HFF-Myc (cell line): ENCODE measurements around the gene CER1.

ENCODE experiments used
- DNase-seq: peaks from one replicate; pipeline ENCODE4 v3.0.0-alpha.2; 2011; ENCODE audit warnings: low read depth; ENCODE audit errors: extremely low read depth
- H3K4me3 ChIP-seq: replicated peaks from 2 replicates; pipeline ENCODE4 v1.5.1; 2011; ENCODE audit warnings: low read depth, mild to moderate bottlenecking, control low read depth, low read length
- TF ChIP-seq, protein P1 (sequence below): IDR thresholded peaks from 2 replicates; pipeline ENCODE4 v1.5.1; 2012; ENCODE audit warnings: mild to moderate bottlenecking, low read depth, low read length, control low read depth; ENCODE audit errors: missing control alignments

The CER1 gene

DNA sequence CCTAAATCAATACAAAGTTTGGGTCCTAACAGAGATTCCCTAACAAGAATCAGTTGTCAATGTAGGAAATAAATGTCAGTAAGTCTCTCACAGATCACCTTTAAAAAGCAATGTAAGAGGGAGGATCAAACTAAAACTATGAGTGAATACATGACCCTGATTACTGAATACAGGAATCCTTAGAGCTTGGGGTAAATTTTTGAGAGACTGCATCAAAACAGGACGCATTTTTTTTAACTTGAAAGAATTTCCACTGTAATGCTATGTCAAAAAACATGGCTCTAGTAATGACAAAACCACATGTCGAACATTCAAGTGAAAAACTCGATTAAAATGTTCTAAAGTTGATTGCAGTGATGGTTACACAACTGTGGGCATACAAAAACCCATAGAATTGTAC, 51.2 kb downstream of the CER1 start:
- no peak for DNase-seq
- TF ChIP-seq, protein P1, sequence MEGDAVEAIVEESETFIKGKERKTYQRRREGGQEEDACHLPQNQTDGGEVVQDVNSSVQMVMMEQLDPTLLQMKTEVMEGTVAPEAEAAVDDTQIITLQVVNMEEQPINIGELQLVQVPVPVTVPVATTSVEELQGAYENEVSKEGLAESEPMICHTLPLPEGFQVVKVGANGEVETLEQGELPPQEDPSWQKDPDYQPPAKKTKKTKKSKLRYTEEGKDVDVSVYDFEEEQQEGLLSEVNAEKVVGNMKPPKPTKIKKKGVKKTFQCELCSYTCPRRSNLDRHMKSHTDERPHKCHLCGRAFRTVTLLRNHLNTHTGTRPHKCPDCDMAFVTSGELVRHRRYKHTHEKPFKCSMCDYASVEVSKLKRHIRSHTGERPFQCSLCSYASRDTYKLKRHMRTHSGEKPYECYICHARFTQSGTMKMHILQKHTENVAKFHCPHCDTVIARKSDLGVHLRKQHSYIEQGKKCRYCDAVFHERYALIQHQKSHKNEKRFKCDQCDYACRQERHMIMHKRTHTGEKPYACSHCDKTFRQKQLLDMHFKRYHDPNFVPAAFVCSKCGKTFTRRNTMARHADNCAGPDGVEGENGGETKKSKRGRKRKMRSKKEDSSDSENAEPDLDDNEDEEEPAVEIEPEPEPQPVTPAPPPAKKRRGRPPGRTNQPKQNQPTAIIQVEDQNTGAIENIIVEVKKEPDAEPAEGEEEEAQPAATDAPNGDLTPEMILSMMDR, result no peak
- no peak overlapping the region for H3K4me3 ChIP-seq

DNA sequence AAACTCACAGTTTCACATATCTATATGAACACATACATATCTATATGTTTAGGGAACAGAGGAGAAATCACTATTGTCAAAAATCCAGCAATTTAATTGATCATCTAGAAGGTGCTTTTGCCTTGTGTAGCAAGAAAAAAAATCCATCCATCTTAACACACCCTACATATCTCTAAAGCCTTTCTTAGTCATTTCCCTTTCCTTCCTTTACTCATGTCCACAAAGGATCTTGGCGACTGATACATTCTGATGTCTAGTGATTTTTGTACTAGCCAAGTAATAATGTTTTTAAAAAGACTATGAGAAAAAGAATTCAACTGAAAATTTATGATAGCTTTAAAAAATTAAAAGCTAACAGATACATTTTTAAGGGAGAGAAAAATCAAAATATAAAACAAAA, 51.8 kb downstream of the CER1 start:
- H3K4me3 ChIP-seq, result no peak overlapping the region
- no peak for DNase-seq
- TF ChIP-seq, protein P1, result no peak
